ENCODE measurements around the gene CARD11.

DNA sequence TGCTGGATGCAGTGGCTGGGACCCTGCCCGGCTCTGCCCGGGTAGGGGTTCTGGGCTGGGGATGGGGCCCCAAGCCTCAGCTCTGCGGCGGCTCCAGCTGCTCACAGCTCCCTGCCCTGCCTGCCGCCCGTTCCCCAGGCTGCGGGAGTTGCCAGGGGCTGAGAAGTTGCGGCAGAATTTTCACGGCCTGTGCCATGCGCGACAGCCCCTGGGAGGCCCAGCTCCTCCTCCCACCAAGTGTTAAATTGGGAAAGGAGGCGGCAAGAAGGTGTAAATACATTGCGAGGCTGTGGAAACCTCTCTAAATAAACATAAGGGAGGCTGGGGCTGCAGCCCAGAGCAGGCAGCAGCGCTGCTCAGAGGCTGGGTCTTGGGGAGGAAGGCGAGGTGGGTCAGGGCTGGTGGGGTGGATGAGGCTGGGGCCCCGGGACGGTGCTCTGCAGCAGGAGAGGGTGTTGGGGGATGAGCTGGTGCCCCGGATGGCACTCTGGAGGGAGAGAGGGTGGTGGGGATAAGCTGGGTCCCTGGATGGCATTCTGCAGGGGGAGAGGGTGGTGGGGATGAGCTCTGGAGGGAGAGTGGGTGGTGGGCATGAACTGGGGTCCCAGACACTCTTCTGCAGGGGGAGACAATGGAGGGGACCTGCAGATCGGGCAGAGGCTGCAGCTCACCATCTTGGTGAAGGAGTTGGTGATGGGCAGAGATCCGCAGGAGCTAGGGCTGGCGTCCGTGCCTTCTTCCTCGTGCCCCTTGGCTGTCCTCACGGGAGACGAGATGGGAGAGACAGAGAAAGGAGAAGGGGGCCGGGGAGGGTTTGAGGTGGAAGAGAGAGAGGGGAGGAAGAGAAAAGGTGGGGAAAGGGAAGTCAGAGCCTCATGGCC is 114.1 kb downstream of the CARD11 start:
- TF ChIP-seq CTCF (IDR thresholded peaks at IDR 0.05) (no peak), POLR2A (IDR thresholded peaks at IDR 0.05) (no peak)
